ENCODE results near the gene INTS7. TPM values are rescaled to one million over a fixed set of nuclear protein-coding genes. Genes with fewer than 3 reads are reported as not detected.

INTS7 gene
- total RNA-seq, 2 experiments from 2014 or later: 31.7 to 32.8 TPM

DNA sequence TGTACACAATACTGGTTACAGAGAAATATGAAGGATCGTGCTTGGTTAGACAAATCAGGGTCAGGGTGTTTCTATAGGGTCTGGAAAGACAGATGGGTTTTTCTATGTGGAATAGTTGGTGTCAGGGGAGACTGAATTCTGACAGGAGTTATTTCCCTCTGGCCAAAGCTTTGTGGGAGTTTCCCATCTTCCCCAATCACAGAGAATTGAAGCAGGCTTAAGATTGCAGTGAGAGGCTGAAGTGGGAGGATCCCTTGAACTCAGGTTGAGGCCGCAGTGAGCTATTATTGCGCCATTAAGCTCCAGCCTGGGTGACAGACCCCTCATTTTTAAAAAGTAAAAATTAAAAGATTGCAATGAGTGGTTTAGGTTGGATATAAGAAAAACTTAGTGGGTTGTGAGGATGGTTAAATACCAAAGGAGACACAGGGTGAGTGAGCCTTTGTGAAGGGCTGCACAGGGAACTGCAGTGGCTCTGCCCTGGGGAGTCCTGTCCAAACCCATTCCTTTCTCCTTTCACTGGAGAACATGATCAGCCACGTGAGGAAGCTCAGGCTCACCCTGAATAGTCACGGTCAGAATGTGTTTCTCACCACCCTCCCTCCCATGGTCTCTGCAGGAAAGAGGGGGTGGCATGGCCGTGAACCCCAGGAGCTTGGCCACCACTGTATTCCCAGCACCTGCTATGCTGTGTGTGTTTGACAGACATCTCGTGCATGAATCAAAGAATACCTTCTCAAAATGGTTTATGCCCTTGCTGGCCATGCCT lies 101.2 kb downstream of the INTS7 start:
- H3K27me3 Mint-ChIP-seq: peaks cover 3% of the 10 kb centered on the region
- CTCF ChIA-PET: interaction anchor here (1.9 to 2.4 kb wide), 2 partner anchors 236 to 253 kb away, joined by 7 to 8 read pairs; no protein-coding TSS in a partner anchor
- H3K36me3 Mint-ChIP-seq: no peaks in the 10 kb centered on the region
- no peak overlapping the region for H3K4me3 Mint-ChIP-seq
- H3K4me1 Mint-ChIP-seq: peaks cover 29% of the 10 kb centered on the region
- no peak overlapping the region for H3K27ac Mint-ChIP-seq
- H3K9me3 Mint-ChIP-seq (ENCODE audit: low read depth): no peaks in the 10 kb centered on the region
- ATAC-seq (no peak), DNase-seq (no peak)

DNA sequence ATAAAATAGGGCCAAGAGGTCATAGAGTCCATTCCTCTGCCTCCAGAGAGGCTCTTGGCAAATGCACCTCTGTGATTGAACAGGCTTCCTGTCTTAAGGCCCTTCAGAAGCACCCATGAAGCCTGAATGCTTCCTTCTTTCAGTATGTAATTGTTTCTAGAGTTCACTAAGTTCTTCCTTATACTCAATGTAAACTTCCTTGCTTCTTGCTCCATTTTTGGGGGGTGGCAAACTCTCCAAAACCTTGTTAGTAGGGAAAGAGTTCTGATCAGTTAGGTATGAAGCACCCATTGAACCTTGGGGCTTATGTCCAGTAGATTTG lies 102.5 kb downstream of the INTS7 start:
- ATAC-seq (no peak), DNase-seq (no peak)
- CTCF ChIA-PET: no interaction called here
- no peak overlapping the region for H3K4me3 Mint-ChIP-seq
- peaks cover 20% of the 10 kb centered on the region for H3K4me1 Mint-ChIP-seq
- H3K9me3 Mint-ChIP-seq (ENCODE audit: low read depth): no peaks in the 10 kb centered on the region
- no peaks in the 10 kb centered on the region for H3K36me3 Mint-ChIP-seq
- H3K27ac Mint-ChIP-seq: no peak overlapping the region
- peaks cover 5% of the 10 kb centered on the region for H3K27me3 Mint-ChIP-seq

DNA sequence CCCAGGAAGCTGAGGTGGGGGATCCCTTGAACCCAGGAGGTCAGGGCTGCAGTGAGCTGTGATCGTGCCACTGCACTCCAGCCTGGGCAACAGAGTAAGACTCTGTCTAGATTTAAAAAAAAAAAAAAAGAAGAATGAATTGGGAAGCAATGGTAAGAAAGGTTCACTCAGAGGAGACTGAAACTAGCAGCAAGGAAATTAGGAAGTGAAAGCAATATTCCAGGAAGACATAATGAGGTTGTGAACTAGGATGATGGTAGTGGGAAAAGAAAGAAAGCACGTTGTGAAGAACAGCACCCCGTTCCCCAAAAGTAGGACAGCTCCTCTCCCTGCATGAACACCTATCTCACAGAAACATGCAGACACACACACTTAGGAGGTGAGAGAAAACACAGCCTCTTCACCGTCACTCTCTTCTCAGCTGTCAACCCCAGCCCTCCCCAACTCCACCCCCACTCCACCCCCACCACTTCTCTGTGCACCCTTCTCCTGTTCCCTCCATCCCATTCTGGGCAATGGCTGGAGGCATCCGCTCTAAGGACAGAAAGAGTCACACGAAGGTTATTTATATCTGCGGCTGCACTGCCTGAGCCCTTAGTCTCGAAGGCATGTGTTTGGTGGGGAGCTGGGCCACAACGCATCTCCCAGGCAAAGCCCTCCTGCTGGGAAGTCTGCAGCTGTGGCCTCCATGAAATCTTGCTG lies 103.0 kb downstream of the INTS7 start:
- CTCF ChIA-PET: no interaction called here
- peaks cover 5% of the 10 kb centered on the region for H3K27me3 Mint-ChIP-seq
- no peak overlapping the region for H3K27ac Mint-ChIP-seq
- ATAC-seq (no peak), DNase-seq (no peak)
- no peaks in the 10 kb centered on the region for H3K36me3 Mint-ChIP-seq
- no peak overlapping the region for H3K4me3 Mint-ChIP-seq
- no peaks in the 10 kb centered on the region for H3K9me3 Mint-ChIP-seq (ENCODE audit: low read depth)
- H3K4me1 Mint-ChIP-seq: peaks cover 20% of the 10 kb centered on the region

DNA sequence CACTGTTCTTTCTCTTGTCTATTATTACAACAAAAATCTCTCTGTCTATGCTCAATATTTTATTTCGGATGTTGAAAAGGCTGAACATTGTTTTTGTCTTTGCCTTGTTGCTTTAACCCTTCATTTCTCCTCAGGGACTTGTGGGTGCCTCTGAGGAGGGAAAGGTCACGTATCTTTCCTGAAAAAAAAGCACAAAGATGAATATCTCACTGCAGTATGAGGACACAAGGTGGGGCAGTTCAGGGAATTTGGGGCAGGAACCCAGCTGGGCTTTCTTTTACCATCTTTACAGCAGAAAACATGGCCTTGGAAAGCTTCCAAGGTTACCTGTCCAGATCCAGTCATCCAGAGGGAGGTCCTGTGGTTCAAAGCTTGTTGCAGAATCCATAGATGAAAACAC lies 105.7 kb downstream of the INTS7 start:
- no peak overlapping the region for H3K27ac Mint-ChIP-seq
- no peaks in the 10 kb centered on the region for H3K9me3 Mint-ChIP-seq (ENCODE audit: low read depth)
- H3K4me3 Mint-ChIP-seq: no peak overlapping the region
- no peaks in the 10 kb centered on the region for H3K36me3 Mint-ChIP-seq
- DNase-seq (no peak), ATAC-seq (no peak)
- peaks cover 7% of the 10 kb centered on the region for H3K27me3 Mint-ChIP-seq
- CTCF ChIA-PET: interaction anchor here (1.1 kb wide), 1 partner anchor 232 kb away, joined by 3 read pairs; no protein-coding TSS in a partner anchor
- H3K4me1 Mint-ChIP-seq: peaks cover 4% of the 10 kb centered on the region

DNA sequence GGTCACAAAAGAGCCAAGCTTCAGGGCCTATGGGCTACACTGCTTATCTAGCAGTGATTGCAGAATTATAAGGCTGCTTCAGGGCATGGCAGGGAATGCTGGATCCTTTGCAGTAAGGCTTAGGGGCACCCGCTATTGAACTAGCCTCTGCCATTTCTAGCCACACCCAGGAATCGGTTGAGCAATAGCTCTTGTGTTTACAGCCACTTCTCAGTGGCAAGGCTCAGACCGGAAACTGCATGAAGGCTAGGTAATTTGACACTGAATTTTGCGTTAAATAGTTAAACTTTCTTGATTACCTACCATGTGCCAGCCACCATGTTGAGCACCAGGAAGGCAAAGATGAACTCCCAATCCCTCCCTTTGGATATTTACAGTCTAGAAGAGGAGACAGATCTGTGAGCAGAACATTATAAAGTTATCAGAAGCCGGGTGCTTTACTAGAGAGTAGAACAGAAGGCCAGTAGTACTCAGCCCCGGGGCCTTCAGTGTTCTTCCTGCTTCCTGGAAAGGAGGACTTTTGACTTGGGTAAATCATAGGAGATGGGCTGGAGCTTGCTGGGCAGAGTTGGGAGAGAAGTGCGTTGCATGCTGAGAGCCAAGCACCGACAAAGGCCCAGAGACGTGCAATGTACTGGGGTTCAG lies 106.2 kb downstream of the INTS7 start:
- H3K27me3 Mint-ChIP-seq: peaks cover 7% of the 10 kb centered on the region
- H3K36me3 Mint-ChIP-seq: no peaks in the 10 kb centered on the region
- ATAC-seq (no peak), DNase-seq (no peak)
- no peak overlapping the region for H3K4me3 Mint-ChIP-seq
- H3K9me3 Mint-ChIP-seq (ENCODE audit: low read depth): no peaks in the 10 kb centered on the region
- H3K27ac Mint-ChIP-seq: no peak overlapping the region
- H3K4me1 Mint-ChIP-seq: no peaks in the 10 kb centered on the region
- CTCF ChIA-PET: interaction anchor here (1.1 kb wide), 1 partner anchor 231 kb away, joined by 3 read pairs; no protein-coding TSS in a partner anchor

DNA sequence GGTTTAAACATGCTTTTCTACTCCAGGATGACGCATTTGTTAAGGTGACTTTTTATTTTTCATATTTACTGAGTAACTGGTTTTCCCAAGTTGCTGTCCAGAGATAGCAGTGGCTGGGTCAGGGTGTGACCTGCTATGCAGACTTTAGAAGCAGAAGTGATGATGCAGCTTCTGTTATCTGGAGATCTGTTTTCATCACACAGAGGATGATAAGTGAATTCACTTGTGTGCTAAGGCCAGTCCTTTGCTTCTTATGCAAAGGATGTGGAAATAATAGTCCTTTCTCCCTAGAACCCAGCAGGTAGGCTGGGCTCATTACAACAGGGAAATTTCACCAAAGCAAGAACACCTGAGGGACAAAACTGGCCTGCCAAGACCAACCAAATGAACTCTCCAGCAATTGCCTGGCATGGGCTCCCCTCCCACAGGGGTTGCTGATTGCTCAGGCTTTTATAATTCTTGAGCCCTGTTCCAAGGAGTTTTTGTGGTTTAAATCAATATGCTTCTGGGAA lies 107.0 kb downstream of the INTS7 start:
- Mint-ChIP-seq H3K4me3 (no peak overlapping the region), H3K36me3 (no peaks in the 10 kb centered on the region), H3K27me3 (peaks cover 9% of the 10 kb centered on the region), H3K27ac (no peak overlapping the region), H3K9me3 (ENCODE audit: low read depth) (no peaks in the 10 kb centered on the region), H3K4me1 (no peaks in the 10 kb centered on the region)
- no peak for ATAC-seq
- CTCF ChIA-PET: no interaction called here
- DNase-seq: no peak

DNA sequence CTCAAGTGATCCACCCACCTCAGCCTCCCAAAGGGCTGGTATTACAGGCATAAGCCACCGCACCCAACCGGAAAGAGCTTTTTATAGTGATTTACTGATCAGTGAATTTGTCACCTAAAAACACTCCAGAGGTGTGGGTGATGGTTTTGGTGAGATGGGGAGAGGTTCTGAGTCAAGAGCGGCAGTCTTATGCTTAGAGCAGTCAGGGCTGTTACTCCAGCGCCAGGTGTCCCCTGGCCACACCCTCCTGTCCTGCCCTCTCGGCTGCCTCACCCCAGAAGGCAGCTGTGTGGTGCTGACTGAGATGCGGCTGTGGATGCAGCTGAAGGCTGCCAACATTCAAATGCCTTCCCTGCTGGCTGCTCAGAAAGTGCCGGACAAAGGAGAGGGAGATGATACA lies 110.3 kb downstream of the INTS7 start:
- Mint-ChIP-seq H3K4me3 (no peak overlapping the region), H3K36me3 (no peaks in the 10 kb centered on the region), H3K4me1 (no peaks in the 10 kb centered on the region), H3K27ac (no peak overlapping the region), H3K27me3 (peaks cover 6% of the 10 kb centered on the region), H3K9me3 (ENCODE audit: low read depth) (no peaks in the 10 kb centered on the region)
- CTCF ChIA-PET: interaction anchor here (1.0 to 1.2 kb wide), 2 partner anchors 227 kb away, joined by 3 to 4 read pairs; no protein-coding TSS in a partner anchor
- ATAC-seq: no peak
- DNase-seq: peak; percentile 43

DNA sequence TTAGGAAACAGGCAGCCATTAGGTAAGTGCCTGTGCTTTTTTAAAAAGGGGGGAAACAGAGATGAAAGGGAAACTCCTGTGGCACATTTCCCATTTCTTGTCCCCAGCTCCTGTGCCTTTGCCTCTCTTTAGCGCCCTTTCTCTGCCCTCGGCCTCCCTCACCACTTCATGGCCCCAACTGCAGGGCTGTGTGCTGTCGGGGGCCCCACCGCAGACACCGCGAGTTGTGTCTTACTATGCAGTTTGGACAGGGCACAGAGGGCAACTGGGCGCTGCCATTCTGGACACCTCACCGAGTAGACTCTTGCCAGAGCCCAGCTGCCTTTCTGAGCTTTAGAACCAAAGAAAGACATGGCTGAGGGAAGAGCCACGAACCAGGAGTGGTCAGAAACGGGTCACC lies 111.1 kb downstream of the INTS7 start:
- CTCF ChIA-PET: interaction anchor here (1.2 kb wide), 1 partner anchor 226 kb away, joined by 4 read pairs; no protein-coding TSS in a partner anchor
- Mint-ChIP-seq H3K36me3 (no peaks in the 10 kb centered on the region), H3K27ac (no peak overlapping the region), H3K9me3 (ENCODE audit: low read depth) (no peaks in the 10 kb centered on the region), H3K27me3 (peaks cover 6% of the 10 kb centered on the region), H3K4me1 (no peaks in the 10 kb centered on the region), H3K4me3 (no peak overlapping the region)
- DNase-seq (no peak), ATAC-seq (no peak)

DNA sequence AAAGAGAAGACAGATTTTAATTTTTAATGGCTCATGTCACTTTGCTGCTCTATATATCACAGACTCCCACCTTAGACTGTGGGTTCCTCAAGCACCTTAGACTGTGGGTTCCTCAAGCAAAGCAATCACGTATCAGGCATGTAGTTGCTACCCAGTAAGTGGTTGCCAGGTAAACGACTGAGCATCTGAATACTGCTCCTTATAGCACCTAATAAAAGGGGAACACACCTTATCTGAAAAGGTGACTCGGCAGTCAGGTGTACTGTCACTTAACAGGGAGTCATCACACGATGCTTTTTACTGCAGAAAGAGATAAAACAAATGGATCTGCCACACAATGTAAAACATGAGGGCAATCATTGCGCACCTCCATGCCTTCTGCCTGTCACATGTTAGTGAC lies 112.3 kb downstream of the INTS7 start:
- CTCF ChIA-PET: no interaction called here
- Mint-ChIP-seq H3K4me3 (no peak overlapping the region), H3K27me3 (peaks cover 11% of the 10 kb centered on the region), H3K36me3 (no peaks in the 10 kb centered on the region), H3K27ac (no peak overlapping the region), H3K4me1 (no peaks in the 10 kb centered on the region), H3K9me3 (ENCODE audit: low read depth) (no peaks in the 10 kb centered on the region)
- ATAC-seq: no peak
- no peak for DNase-seq

DNA sequence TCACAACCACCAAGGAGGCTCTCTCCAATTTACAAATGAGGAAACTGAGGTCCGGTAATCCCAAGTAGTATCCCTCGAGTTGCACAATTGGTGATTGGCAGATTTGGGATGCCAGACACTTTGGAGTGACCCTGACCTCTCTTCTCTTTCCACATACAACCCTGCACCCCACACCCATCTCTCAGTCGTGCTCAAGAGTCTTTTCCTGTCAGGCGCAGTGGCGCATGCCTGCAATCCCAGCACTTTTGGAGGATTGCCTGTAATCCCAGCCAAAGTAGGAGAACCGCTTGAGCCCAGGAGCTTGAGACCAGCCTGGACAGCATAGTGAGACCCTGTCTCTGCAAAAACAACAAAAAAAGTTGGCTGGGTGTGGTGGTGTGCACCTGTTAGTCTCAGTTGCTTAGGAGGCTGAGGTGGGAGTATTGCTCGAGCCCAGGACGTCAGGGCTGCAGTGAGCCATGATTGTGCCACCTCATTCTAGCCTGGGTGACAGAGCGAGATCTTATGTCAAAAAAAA lies 113.7 kb downstream of the INTS7 start:
- CTCF ChIA-PET: no interaction called here
- H3K9me3 Mint-ChIP-seq (ENCODE audit: low read depth): no peaks in the 10 kb centered on the region
- H3K4me1 Mint-ChIP-seq: no peaks in the 10 kb centered on the region
- no peak overlapping the region for H3K27ac Mint-ChIP-seq
- no peak overlapping the region for H3K4me3 Mint-ChIP-seq
- no peak for DNase-seq
- peaks cover 14% of the 10 kb centered on the region for H3K27me3 Mint-ChIP-seq
- no peak for ATAC-seq
- no peaks in the 10 kb centered on the region for H3K36me3 Mint-ChIP-seq

DNA sequence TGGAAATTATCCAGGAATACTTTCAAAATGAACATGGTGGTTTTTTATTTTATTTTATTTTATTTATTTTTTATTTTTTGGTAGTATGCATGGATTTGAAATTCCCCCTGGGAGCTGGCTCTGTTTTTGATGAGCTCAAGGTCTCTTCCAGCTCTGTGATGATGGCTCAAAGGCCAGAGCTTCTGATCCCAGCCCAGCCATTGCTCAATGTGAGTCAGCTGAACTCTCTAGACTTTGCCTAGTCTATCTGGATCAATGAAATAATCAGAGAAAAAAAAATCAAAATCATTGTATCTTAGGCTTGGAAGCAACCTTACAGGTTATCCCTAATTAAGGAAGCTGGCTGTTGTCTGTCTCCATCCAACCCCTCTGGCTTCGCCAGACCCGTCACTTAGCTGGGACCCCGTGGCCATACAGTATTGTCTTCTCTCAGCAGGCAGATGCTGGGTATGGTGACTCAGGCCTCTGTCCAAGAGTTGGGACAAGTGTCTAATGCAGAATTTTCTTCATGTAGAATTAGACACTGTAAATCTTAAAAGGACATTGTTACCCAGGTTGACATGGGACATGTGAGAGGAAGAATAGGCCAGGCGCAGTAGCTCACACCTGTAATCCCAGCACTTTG lies 114.6 kb downstream of the INTS7 start:
- Mint-ChIP-seq H3K27me3 (peaks cover 23% of the 10 kb centered on the region), H3K9me3 (ENCODE audit: low read depth) (no peaks in the 10 kb centered on the region), H3K4me1 (no peaks in the 10 kb centered on the region), H3K4me3 (no peak overlapping the region), H3K36me3 (no peaks in the 10 kb centered on the region), H3K27ac (no peak overlapping the region)
- CTCF ChIA-PET: no interaction called here
- ATAC-seq: no peak
- DNase-seq: no peak

DNA sequence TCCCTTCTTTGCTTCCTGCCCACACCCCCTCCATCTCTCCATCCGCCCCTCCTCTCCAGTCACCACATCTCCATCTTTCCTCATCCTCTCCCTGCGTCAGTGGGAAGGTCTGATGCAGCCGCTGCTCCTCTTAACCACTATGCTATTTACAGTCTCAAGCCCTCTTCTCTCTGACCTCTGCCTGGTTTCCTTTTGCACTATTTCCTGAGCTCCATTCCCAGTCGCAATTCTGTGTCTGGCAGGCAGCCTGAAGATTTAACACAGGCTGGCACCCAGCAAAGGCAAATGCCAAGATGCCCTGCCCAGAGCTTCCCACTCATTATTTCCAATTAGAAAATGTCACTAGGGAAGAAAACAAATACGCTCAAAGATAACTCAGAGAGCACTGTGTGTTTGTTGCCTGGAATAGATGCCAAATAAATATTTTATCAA lies 115.2 kb downstream of the INTS7 start:
- H3K27me3 Mint-ChIP-seq: peaks cover 27% of the 10 kb centered on the region
- H3K27ac Mint-ChIP-seq: no peak overlapping the region
- no peaks in the 10 kb centered on the region for H3K9me3 Mint-ChIP-seq (ENCODE audit: low read depth)
- DNase-seq (no peak), ATAC-seq (no peak)
- H3K4me1 Mint-ChIP-seq: no peaks in the 10 kb centered on the region
- no peak overlapping the region for H3K4me3 Mint-ChIP-seq
- H3K36me3 Mint-ChIP-seq: no peaks in the 10 kb centered on the region
- CTCF ChIA-PET: interaction anchor here (0.7 kb wide), 1 partner anchor 222 kb away, joined by 3 read pairs; no protein-coding TSS in a partner anchor

DNA sequence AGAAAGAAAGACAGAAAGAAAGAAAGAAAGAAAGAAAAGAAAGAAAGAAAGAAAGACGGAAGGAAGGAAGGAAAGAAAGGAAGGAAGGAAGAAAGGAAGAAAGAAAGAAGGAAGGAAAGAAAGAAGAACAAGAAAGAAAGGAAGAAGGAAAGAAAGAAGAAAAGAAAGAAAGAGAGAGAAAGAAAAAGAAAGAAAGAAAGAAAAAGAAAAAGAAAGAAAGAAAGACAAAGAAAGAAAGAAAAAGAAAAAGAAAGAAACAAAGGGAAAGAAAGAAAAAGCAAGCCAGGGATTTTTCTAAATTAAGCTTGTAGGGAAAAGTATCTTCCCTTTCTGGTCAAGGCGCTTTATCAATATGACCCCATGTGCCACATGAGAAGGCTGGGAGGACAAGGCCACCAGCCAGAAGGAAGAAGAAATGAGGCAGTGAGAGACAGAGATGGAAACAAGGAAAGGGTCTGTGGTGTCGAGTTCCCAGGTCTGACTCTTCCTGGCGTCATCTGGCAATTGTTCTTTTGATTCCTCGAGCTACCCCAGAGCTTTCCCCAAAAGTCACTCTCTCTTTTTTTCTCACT lies 116.4 kb downstream of the INTS7 start:
- peaks cover 26% of the 10 kb centered on the region for H3K27me3 Mint-ChIP-seq
- no peak for ATAC-seq

More for the DNA sequence above, 116.4 kb downstream of the INTS7 start:
- no peaks in the 10 kb centered on the region for H3K36me3 Mint-ChIP-seq
- H3K9me3 Mint-ChIP-seq (ENCODE audit: low read depth): no peaks in the 10 kb centered on the region
- no peak for DNase-seq
- no peak overlapping the region for H3K4me3 Mint-ChIP-seq
- CTCF ChIA-PET: interaction anchor here (0.6 kb wide), 1 partner anchor 164 kb away, joined by 3 read pairs; no protein-coding TSS in a partner anchor
- no peak overlapping the region for H3K27ac Mint-ChIP-seq
- H3K4me1 Mint-ChIP-seq: no peaks in the 10 kb centered on the region

All from activated CD8-positive, alpha-beta memory T cell treated with anti-CD3 and anti-CD28 coated beads, Interleukin-2, amount 10 ng/mL, durations not matched to agents 7 days and 5 days (primary cell).